Natural killer cell (primary cell): Measurements from ENCODE around the gene DYSF. TPM values are rescaled to one million over a fixed set of nuclear protein-coding genes. Genes with fewer than 3 reads are reported as not detected.

Experiments used
- ATAC-seq, 3 donors: fragments of 150-1000 bp in 2 of 3; fragments of 200-7000 bp in 1 of 3; cut with Tn5 transposase; 1 replicate in 1 of 3; 2 replicates in 2 of 3; pipeline ENCODE4 v1.10.0; 2021; ENCODE audit warnings: mild to moderate bottlenecking in 2 of 3, moderate library complexity in 2 of 3
- DNase-seq, 2 donors: peaks; one replicate each; pipeline versions ENCODE4 v3.0.0 to v3.0.0-alpha.2; 2013 to 2021; ENCODE audit warnings: mixed read lengths in 1 of 2
- H3K27ac ChIP-seq: one replicate; pipeline ENCODE4 v1.5.1; 2013; ENCODE audit warnings: mild to moderate bottlenecking, low read length
- H3K27me3 ChIP-seq: one replicate; pipeline ENCODE4 v1.6.1; 2013; ENCODE audit warnings: low read length; ENCODE audit not compliant: control insufficient read depth, insufficient read depth
- H3K36me3 ChIP-seq: one replicate; pipeline ENCODE4 v1.6.1; 2013; ENCODE audit warnings: low read length; ENCODE audit not compliant: control insufficient read depth, insufficient read depth
- H3K4me1 ChIP-seq: one replicate; pipeline ENCODE4 v1.6.1; 2013; ENCODE audit warnings: low read length; ENCODE audit not compliant: control insufficient read depth, insufficient read depth
- H3K4me3 ChIP-seq: one replicate; pipeline ENCODE4 v1.5.1; 2013; ENCODE audit warnings: low read length
- H3K9me3 ChIP-seq: one replicate; pipeline ENCODE4 v1.6.1; 2013; ENCODE audit warnings: low read length; ENCODE audit not compliant: control insufficient read depth, insufficient read depth
- H3K27ac Mint-ChIP-seq, 2 donors: one replicate each; pipeline ENCODE4 v1.8.0; 2022; ENCODE audit warnings: mild to moderate bottlenecking in 2 of 2, mixed read lengths in 2 of 2, moderate library complexity in 1 of 2
- H3K27me3 Mint-ChIP-seq, 2 donors: one replicate each; pipeline ENCODE4 v1.8.0; 2022; ENCODE audit warnings: low read depth in 2 of 2, mixed read lengths in 2 of 2
- H3K36me3 Mint-ChIP-seq: one replicate; pipeline ENCODE4 v1.8.0; 2022; ENCODE audit warnings: mixed read lengths
- H3K4me1 Mint-ChIP-seq, 2 donors: one replicate each; pipeline ENCODE4 v1.8.0; 2022; ENCODE audit warnings: mixed read lengths in 2 of 2
- H3K4me3 Mint-ChIP-seq: one replicate; pipeline ENCODE4 v1.8.0; 2022; ENCODE audit warnings: mild to moderate bottlenecking, moderate library complexity, mixed read lengths
- H3K9me3 Mint-ChIP-seq, 2 donors: one replicate each; pipeline ENCODE4 v1.8.0; 2022; ENCODE audit warnings: mixed read lengths in 2 of 2
- WGBS: methylation state at CpG from one replicate; pipeline ENCODE4 v1.1.7; 2013; ENCODE audit warnings: missing lambda C conversion rate; ENCODE audit not compliant: insufficient coverage; 5-methylcytosine and 5-hydroxymethylcytosine counted together
- intact Hi-C: fragments of 100-400 bp; cut with micrococcal nuclease; formaldehyde crosslinking; loops from one replicate; pipeline ENCODE4 v1.14.2; 2022
- total RNA-seq, 4 donors: library from RNA; stranded (reverse); fragments of 120-200 nt in 1 of 4; gene quantifications; one replicate each; pipeline versions ENCODE4 v1.2.3 to v1.2.4, GENCODE V29; 2013 to 2022
- TF ChIP-seq, protein P1 (sequence below): fragments of 200-600 bp; IDR thresholded peaks from one replicate; pipeline ENCODE4 v1.8.0; 2022; ENCODE audit warnings: antibody characterized with exemption

Gene DYSF
- total RNA-seq, 3 donors from 2014 or later (not counting 1 experiment from before 2014, with no cell fraction given) = 11.4 to 19.5 (median 12.4) TPM

GRCh38 chr2:71481111-71481510 lies 27.8 kb downstream of the DYSF start:
- intact Hi-C loops = no loop called here
- 90% methylated on average over 4 of the region's 4 CpGs for WGBS

GRCh38 chr2:71482055-71482454 lies 28.7 kb downstream of the DYSF start:
- Mint-ChIP-seq H3K27ac (no peak overlapping the region), H3K36me3 (no peaks in the 10 kb centered on the region), H3K4me1 (no peaks in the 10 kb centered on the region), H3K9me3 (no peaks in the 10 kb centered on the region), H3K27me3 (peaks cover 9 to 16% of the 10 kb centered on the region in 2 donors), H3K4me3 (no peak overlapping the region)
- no peaks in the 10 kb centered on the region for H3K4me1 ChIP-seq
- no peak for DNase-seq
- H3K4me3 ChIP-seq = no peak overlapping the region
- WGBS = 88% methylated on average over 4 of the region's 4 CpGs
- H3K9me3 ChIP-seq = no peaks in the 10 kb centered on the region
- TF ChIP-seq, protein P1, sequence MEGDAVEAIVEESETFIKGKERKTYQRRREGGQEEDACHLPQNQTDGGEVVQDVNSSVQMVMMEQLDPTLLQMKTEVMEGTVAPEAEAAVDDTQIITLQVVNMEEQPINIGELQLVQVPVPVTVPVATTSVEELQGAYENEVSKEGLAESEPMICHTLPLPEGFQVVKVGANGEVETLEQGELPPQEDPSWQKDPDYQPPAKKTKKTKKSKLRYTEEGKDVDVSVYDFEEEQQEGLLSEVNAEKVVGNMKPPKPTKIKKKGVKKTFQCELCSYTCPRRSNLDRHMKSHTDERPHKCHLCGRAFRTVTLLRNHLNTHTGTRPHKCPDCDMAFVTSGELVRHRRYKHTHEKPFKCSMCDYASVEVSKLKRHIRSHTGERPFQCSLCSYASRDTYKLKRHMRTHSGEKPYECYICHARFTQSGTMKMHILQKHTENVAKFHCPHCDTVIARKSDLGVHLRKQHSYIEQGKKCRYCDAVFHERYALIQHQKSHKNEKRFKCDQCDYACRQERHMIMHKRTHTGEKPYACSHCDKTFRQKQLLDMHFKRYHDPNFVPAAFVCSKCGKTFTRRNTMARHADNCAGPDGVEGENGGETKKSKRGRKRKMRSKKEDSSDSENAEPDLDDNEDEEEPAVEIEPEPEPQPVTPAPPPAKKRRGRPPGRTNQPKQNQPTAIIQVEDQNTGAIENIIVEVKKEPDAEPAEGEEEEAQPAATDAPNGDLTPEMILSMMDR = no peak
- intact Hi-C loops = no loop called here
- H3K27me3 ChIP-seq = no peaks in the 10 kb centered on the region
- no peak for ATAC-seq
- H3K36me3 ChIP-seq = no peaks in the 10 kb centered on the region
- no peak overlapping the region for H3K27ac ChIP-seq

More at GRCh38 chr2:71481111-71481510, 27.8 kb downstream of the DYSF start:
- H3K27ac ChIP-seq = no peak overlapping the region
- H3K4me1 ChIP-seq = no peaks in the 10 kb centered on the region
- H3K4me3 Mint-ChIP-seq = no peak overlapping the region
- H3K27me3 ChIP-seq = no peaks in the 10 kb centered on the region
- H3K9me3 ChIP-seq = no peaks in the 10 kb centered on the region
- DNase-seq (no peak), ATAC-seq (no peak)
- TF ChIP-seq, protein P1 = no peak
- no peaks in the 10 kb centered on the region for H3K36me3 ChIP-seq
- H3K27me3 Mint-ChIP-seq = peaks cover 9 to 16% of the 10 kb centered on the region in 2 donors
- no peaks in the 10 kb centered on the region for H3K36me3 Mint-ChIP-seq
- H3K4me3 ChIP-seq = no peak overlapping the region
- no peaks in the 10 kb centered on the region for H3K4me1 Mint-ChIP-seq
- H3K27ac Mint-ChIP-seq = no peak overlapping the region
- no peaks in the 10 kb centered on the region for H3K9me3 Mint-ChIP-seq

GRCh38 chr2:71483246-71483645 lies 29.9 kb downstream of the DYSF start:
- Histone ChIP-seq H3K27me3 (no peaks in the 10 kb centered on the region), H3K27ac (no peak overlapping the region), H3K9me3 (no peaks in the 10 kb centered on the region), H3K4me1 (no peaks in the 10 kb centered on the region), H3K36me3 (no peaks in the 10 kb centered on the region), H3K4me3 (no peak overlapping the region)
- no peaks in the 10 kb centered on the region for H3K9me3 Mint-ChIP-seq
- 87% methylated on average over 10 of the region's 10 CpGs for WGBS
- ATAC-seq (no peak), DNase-seq (no peak)
- no peaks in the 10 kb centered on the region for H3K36me3 Mint-ChIP-seq
- TF ChIP-seq, protein P1 = no peak
- no peaks in the 10 kb centered on the region for H3K4me1 Mint-ChIP-seq
- intact Hi-C loops = no loop called here
- H3K27ac Mint-ChIP-seq = no peak overlapping the region
- no peak overlapping the region for H3K4me3 Mint-ChIP-seq
- peaks cover 9 to 16% of the 10 kb centered on the region in 2 donors for H3K27me3 Mint-ChIP-seq

GRCh38 chr2:71484354-71484753 lies 31.0 kb downstream of the DYSF start:
- Mint-ChIP-seq H3K4me3 (no peak overlapping the region), H3K36me3 (no peaks in the 10 kb centered on the region), H3K9me3 (no peaks in the 10 kb centered on the region), H3K4me1 (no peaks in the 10 kb centered on the region), H3K27ac (no peak overlapping the region), H3K27me3 (peaks cover 3 to 9% of the 10 kb centered on the region in 2 donors)
- intact Hi-C loops = no loop called here
- Histone ChIP-seq H3K4me3 (no peak overlapping the region), H3K27me3 (no peaks in the 10 kb centered on the region), H3K36me3 (no peaks in the 10 kb centered on the region), H3K4me1 (no peaks in the 10 kb centered on the region), H3K9me3 (no peaks in the 10 kb centered on the region), H3K27ac (no peak overlapping the region)
- DNase-seq (no peak), ATAC-seq (no peak)
- TF ChIP-seq, protein P1 = no peak
- 100% methylated on average over 1 of the region's 2 CpGs for WGBS
